ENCODE data around the gene TTLL12. TPM values are rescaled to one million over a fixed set of nuclear protein-coding genes. Genes with fewer than 3 reads are reported as not detected.
"Not testable (repeated sequence)": the region's sequence is repeated elsewhere in the genome, so short reads cannot be mapped to it uniquely, and the experiment has no call there.

The TTLL12 gene
- polyA plus RNA-seq, 4 donors: 19.7 to 60.6 (median 27.8) TPM

DNA sequence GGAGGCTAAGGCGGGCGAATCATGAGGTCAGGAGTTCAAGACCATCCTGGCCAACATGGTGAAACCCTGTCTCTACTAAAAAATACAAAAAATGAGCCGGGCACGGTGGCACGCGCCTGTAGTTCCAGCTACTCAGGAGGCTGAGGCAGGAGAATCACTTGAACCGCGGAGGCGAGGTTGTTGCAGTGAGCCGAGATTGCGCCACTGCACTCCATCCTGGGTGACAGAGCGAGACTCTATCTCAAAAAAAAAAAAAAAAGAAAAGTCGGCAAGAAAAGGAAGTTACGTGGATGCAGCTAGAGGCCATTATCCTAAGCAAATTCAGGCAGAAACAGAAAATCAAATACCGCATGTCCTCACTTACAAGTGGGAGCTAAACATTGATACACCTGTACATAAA, 40.6 kb downstream of the TTLL12 start:
- not testable (repeated sequence) for H3K9me3 ChIP-seq (ENCODE audit: control insufficient read depth in 2 of 2, insufficient read depth in 1 of 2, low read depth in 1 of 2, low read length in 1 of 2); DNase-seq; H3K27me3 ChIP-seq (ENCODE audit: control insufficient read depth in 3 of 3, insufficient read depth in 3 of 3, low read length in 3 of 3); H3K4me3 ChIP-seq (ENCODE audit: low read depth in 1 of 3, low read length in 3 of 3); H3K36me3 ChIP-seq (ENCODE audit: control insufficient read depth in 3 of 3, insufficient read depth in 2 of 3, low read depth in 1 of 3, low read length in 3 of 3); H3K27ac ChIP-seq (ENCODE audit: low read depth in 1 of 3, low read length in 2 of 3); FAIRE-seq
- WGBS, 3 donors: 84 to 92% (median 89%) methylated on average over 15 of the region's 15 CpGs
- peaks cover 0 to 14% (median 0%) of the 10 kb centered on the region in 3 donors for H3K4me1 ChIP-seq (ENCODE audit: control insufficient read depth in 3 of 3, insufficient read depth in 2 of 3, low read depth in 1 of 3, low read length in 2 of 3)

GRCh38 chr22:43145371-43145770, 41.6 kb downstream of the TTLL12 start:
- H3K4me1 ChIP-seq (ENCODE audit: control insufficient read depth in 3 of 3, insufficient read depth in 2 of 3, low read depth in 1 of 3, low read length in 2 of 3): peaks cover 0 to 14% (median 0%) of the 10 kb centered on the region in 3 donors
- DNase-seq; H3K27me3 ChIP-seq (ENCODE audit: control insufficient read depth in 3 of 3, insufficient read depth in 3 of 3, low read length in 3 of 3); H3K9me3 ChIP-seq (ENCODE audit: control insufficient read depth in 2 of 2, insufficient read depth in 1 of 2, low read depth in 1 of 2, low read length in 1 of 2); H3K27ac ChIP-seq (ENCODE audit: low read depth in 1 of 3, low read length in 2 of 3); H3K4me3 ChIP-seq (ENCODE audit: low read depth in 1 of 3, low read length in 3 of 3); FAIRE-seq: not testable (repeated sequence)
- peaks cover 0 to 10% (median 0%) of the 10 kb centered on the region in 3 donors for H3K36me3 ChIP-seq (ENCODE audit: control insufficient read depth in 3 of 3, insufficient read depth in 2 of 3, low read depth in 1 of 3, low read length in 3 of 3)
- 94 to 96% (median 95%) methylated on average over 8 of the region's 8 CpGs for WGBS, 3 donors

GRCh38 chr22:43144949-43145348, 42.0 kb downstream of the TTLL12 start:
- H3K27me3 ChIP-seq (ENCODE audit: control insufficient read depth in 3 of 3, insufficient read depth in 3 of 3, low read length in 3 of 3): no peaks in the 10 kb centered on the region
- DNase-seq (no peak), FAIRE-seq (no peak)
- H3K9me3 ChIP-seq (ENCODE audit: control insufficient read depth in 2 of 2, insufficient read depth in 1 of 2, low read depth in 1 of 2, low read length in 1 of 2): no peaks in the 10 kb centered on the region
- H3K4me3 ChIP-seq (ENCODE audit: low read depth in 1 of 3, low read length in 3 of 3): no peak overlapping the region
- peaks cover 0 to 14% (median 0%) of the 10 kb centered on the region in 3 donors for H3K4me1 ChIP-seq (ENCODE audit: control insufficient read depth in 3 of 3, insufficient read depth in 2 of 3, low read depth in 1 of 3, low read length in 2 of 3)
- peaks cover 0 to 14% (median 2%) of the 10 kb centered on the region in 3 donors for H3K36me3 ChIP-seq (ENCODE audit: control insufficient read depth in 3 of 3, insufficient read depth in 2 of 3, low read depth in 1 of 3, low read length in 3 of 3)
- H3K27ac ChIP-seq (ENCODE audit: low read depth in 1 of 3, low read length in 2 of 3): no peak overlapping the region
- WGBS, 3 donors: 81 to 87% (median 82%) methylated on average over 3 of the region's 3 CpGs

DNA sequence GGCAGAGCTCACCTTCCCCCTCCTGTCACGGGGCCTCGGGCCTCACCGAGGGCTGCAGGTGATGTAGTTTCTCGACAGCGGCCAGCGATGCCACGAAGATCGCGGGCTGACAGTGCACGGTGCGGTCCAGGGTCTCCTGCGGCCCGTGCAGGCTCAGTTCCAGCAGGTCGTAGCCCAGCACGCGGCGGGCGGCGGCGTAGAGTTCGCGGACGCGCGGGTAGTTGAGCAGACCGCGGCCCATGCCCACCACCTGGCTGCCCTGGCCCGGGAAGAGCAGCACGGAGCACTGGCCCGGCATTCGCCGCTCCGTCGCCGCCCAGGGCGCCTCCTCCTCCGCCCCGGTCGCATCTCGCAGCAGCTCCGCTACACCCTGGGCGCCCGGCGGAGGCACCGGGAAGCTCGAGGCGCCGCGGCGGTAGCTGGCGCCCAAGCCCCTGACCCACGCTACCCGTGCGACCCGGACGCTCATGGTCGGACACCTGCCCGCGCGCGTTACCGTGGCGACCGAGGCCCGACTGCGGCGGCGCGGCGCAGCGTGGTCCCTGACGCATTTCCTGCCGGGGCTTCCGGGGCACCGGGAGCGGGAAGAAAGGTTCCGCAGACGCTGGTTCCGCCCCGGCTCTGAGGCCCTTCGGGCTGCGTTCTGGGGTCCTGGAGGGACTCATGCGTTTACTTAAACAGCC, 43.9 kb downstream of the TTLL12 start, which contains the start of gene MCAT:
TSS of gene MCAT (minus strand) at position 519 of the 683 bp plus-strand sequence. CDS start at position 469, 50 bp downstream.
- 0% methylated on average over 37 to 83 of the region's 83 CpGs for WGBS, 3 donors
- Histone ChIP-seq H3K36me3 (ENCODE audit: control insufficient read depth in 3 of 3, insufficient read depth in 2 of 3, low read depth in 1 of 3, low read length in 3 of 3) (peaks cover 0 to 31% (median 2%) of the 10 kb centered on the region in 3 donors), H3K9me3 (ENCODE audit: control insufficient read depth in 2 of 2, insufficient read depth in 1 of 2, low read depth in 1 of 2, low read length in 1 of 2) (no peaks in the 10 kb centered on the region), H3K27ac (ENCODE audit: low read depth in 1 of 3, low read length in 2 of 3) (peak within 1 kb of the TSS; percentile 33 to 93 (median 63)), H3K27me3 (ENCODE audit: control insufficient read depth in 3 of 3, insufficient read depth in 3 of 3, low read length in 3 of 3) (no peaks in the 10 kb centered on the region), H3K4me3 (ENCODE audit: low read depth in 1 of 3, low read length in 3 of 3) (peak within 1 kb of the TSS; percentile 81 to 90 (median 89)), H3K4me1 (ENCODE audit: control insufficient read depth in 3 of 3, insufficient read depth in 2 of 3, low read depth in 1 of 3, low read length in 2 of 3) (peaks cover 0 to 7% (median 0%) of the 10 kb centered on the region in 3 donors)
- no peak for FAIRE-seq
- DNase-seq: peak; percentile 85 to 94

GRCh38 chr22:43136801-43137200, 50.1 kb downstream of the TTLL12 start:
- H3K9me3 ChIP-seq (ENCODE audit: control insufficient read depth in 2 of 2, insufficient read depth in 1 of 2, low read depth in 1 of 2, low read length in 1 of 2): no peaks in the 10 kb centered on the region
- FAIRE-seq (no peak), DNase-seq (no peak)
- H3K4me3 ChIP-seq (ENCODE audit: low read depth in 1 of 3, low read length in 3 of 3): no peak overlapping the region
- peaks cover 7 to 91% (median 17%) of the 10 kb centered on the region in 3 donors for H3K36me3 ChIP-seq (ENCODE audit: control insufficient read depth in 3 of 3, insufficient read depth in 2 of 3, low read depth in 1 of 3, low read length in 3 of 3)
- H3K4me1 ChIP-seq (ENCODE audit: control insufficient read depth in 3 of 3, insufficient read depth in 2 of 3, low read depth in 1 of 3, low read length in 2 of 3): peaks cover 0 to 2% (median 0%) of the 10 kb centered on the region in 3 donors
- H3K27ac ChIP-seq (ENCODE audit: low read depth in 1 of 3, low read length in 2 of 3): no peak overlapping the region
- 77 to 78% (median 78%) methylated on average over 10 of the region's 10 CpGs for WGBS, 3 donors
- H3K27me3 ChIP-seq (ENCODE audit: control insufficient read depth in 3 of 3, insufficient read depth in 3 of 3, low read length in 3 of 3): no peaks in the 10 kb centered on the region

DNA sequence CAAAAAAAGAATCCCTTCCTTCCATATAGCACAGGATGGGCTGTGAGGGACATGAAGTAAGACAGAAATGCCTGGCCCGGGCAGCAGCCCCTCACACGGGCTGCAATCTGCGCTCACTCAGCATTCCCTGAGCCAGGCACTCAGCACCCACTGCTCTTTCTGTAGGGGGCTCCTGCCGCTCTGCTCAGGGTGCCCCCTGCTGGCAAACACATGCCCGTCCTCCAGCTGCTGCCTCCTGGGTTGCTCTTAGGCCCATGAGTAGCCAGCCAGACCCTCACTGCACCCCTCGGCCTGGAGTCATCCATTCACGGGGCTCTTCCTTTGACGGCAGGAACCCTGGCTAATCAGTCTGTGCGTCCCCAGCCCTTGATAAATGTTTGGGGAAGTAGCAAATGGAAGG, 50.7 kb downstream of the TTLL12 start:
- DNase-seq: peak in 1 of 2 donors; percentile 49
- no peaks in the 10 kb centered on the region for H3K27me3 ChIP-seq (ENCODE audit: control insufficient read depth in 3 of 3, insufficient read depth in 3 of 3, low read length in 3 of 3)
- no peaks in the 10 kb centered on the region for H3K9me3 ChIP-seq (ENCODE audit: control insufficient read depth in 2 of 2, insufficient read depth in 1 of 2, low read depth in 1 of 2, low read length in 1 of 2)
- WGBS, 3 donors: 39 to 54% (median 47%) methylated on average over 9 of the region's 9 CpGs
- H3K27ac ChIP-seq (ENCODE audit: low read depth in 1 of 3, low read length in 2 of 3): no peak overlapping the region
- H3K4me1 ChIP-seq (ENCODE audit: control insufficient read depth in 3 of 3, insufficient read depth in 2 of 3, low read depth in 1 of 3, low read length in 2 of 3): no peaks in the 10 kb centered on the region
- H3K36me3 ChIP-seq (ENCODE audit: control insufficient read depth in 3 of 3, insufficient read depth in 2 of 3, low read depth in 1 of 3, low read length in 3 of 3): peaks cover 7 to 95% (median 17%) of the 10 kb centered on the region in 3 donors
- no peak for FAIRE-seq
- no peak overlapping the region for H3K4me3 ChIP-seq (ENCODE audit: low read depth in 1 of 3, low read length in 3 of 3)

GRCh38 chr22:43135565-43135964, 51.4 kb downstream of the TTLL12 start:
- no peak for FAIRE-seq
- no peak overlapping the region for H3K27ac ChIP-seq (ENCODE audit: low read depth in 1 of 3, low read length in 2 of 3)

DNA sequence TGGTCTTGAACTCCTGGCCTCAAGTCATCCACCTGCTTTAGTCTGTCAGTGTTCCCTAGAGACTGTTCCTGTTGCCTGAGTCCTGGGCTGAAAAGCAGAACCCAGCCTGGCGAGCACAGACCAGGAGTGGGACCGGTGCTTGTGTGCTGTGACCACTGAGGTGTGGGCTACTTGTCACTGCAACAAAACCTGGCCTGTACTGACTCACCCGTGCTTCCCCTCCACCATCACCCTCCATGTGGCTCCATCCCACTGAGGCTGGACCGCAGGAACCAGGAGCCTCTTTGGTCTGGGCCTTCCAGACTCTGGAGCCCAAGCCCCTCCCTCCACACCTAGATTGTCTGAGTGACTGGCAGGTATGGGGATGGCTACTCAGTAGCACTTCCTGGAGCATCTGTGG, 52.4 kb downstream of the TTLL12 start:
- 97 to 100% (median 99%) methylated on average over 3 to 4 of the region's 4 CpGs for WGBS, 3 donors
- FAIRE-seq (no peak), DNase-seq (no peak)
- Histone ChIP-seq H3K27ac (ENCODE audit: low read depth in 1 of 3, low read length in 2 of 3) (no peak overlapping the region), H3K36me3 (ENCODE audit: control insufficient read depth in 3 of 3, insufficient read depth in 2 of 3, low read depth in 1 of 3, low read length in 3 of 3) (peaks cover 7 to 90% (median 15%) of the 10 kb centered on the region in 3 donors), H3K27me3 (ENCODE audit: control insufficient read depth in 3 of 3, insufficient read depth in 3 of 3, low read length in 3 of 3) (no peaks in the 10 kb centered on the region), H3K9me3 (ENCODE audit: control insufficient read depth in 2 of 2, insufficient read depth in 1 of 2, low read depth in 1 of 2, low read length in 1 of 2) (no peaks in the 10 kb centered on the region), H3K4me1 (ENCODE audit: control insufficient read depth in 3 of 3, insufficient read depth in 2 of 3, low read depth in 1 of 3, low read length in 2 of 3) (peaks cover 0 to 7% (median under 1%) of the 10 kb centered on the region in 3 donors), H3K4me3 (ENCODE audit: low read depth in 1 of 3, low read length in 3 of 3) (no peak overlapping the region)

More at GRCh38 chr22:43135565-43135964, 51.4 kb downstream of the TTLL12 start:
- WGBS, 3 donors: 74 to 89% (median 75%) methylated on average over 5 of the region's 5 CpGs
- no peak for DNase-seq
- Histone ChIP-seq H3K4me3 (ENCODE audit: low read depth in 1 of 3, low read length in 3 of 3) (no peak overlapping the region), H3K36me3 (ENCODE audit: control insufficient read depth in 3 of 3, insufficient read depth in 2 of 3, low read depth in 1 of 3, low read length in 3 of 3) (peaks cover 7 to 95% (median 17%) of the 10 kb centered on the region in 3 donors), H3K4me1 (ENCODE audit: control insufficient read depth in 3 of 3, insufficient read depth in 2 of 3, low read depth in 1 of 3, low read length in 2 of 3) (no peaks in the 10 kb centered on the region), H3K27me3 (ENCODE audit: control insufficient read depth in 3 of 3, insufficient read depth in 3 of 3, low read length in 3 of 3) (no peaks in the 10 kb centered on the region), H3K9me3 (ENCODE audit: control insufficient read depth in 2 of 2, insufficient read depth in 1 of 2, low read depth in 1 of 2, low read length in 1 of 2) (no peaks in the 10 kb centered on the region)

All from small intestine (tissue), 7 donors.